GM19468 (cell line): ENCODE data around the gene YWHAG.
"Not testable (repeated sequence)": the region's sequence is repeated elsewhere in the genome, so short reads cannot be mapped to it uniquely, and the experiment has no call there.

ENCODE experiments used
- ATAC-seq: cut with Tn5 transposase; IDR thresholded peaks from one replicate; pipeline ENCODE4 v1.9.1; 2021; ENCODE audit warnings: mild to moderate bottlenecking, moderate library complexity, moderate number of reproducible peaks; ENCODE audit not compliant: unreplicated experiment; ENCODE audit errors: extremely low read depth

Gene YWHAG

DNA sequence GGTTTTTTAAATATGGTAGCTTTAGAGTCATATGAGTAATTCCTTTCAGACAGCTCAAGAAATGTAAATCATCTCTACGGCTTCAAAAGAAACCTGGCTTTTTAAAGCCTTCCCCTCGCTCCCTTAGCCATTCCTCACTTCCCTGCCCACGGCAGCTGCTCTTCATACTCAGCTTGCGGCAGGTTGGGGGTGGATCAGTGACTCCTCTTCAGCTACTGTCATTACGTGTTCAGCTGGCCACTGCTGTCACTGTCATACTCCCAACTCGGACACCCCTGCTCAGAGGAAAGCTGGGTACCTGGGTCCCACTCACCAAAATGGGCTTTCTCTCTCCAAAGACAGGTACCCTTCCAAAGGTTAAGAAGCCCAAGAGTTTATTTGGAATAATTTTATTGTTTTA lies 6.6 kb downstream of the YWHAG start:
- ATAC-seq: no peak

DNA sequence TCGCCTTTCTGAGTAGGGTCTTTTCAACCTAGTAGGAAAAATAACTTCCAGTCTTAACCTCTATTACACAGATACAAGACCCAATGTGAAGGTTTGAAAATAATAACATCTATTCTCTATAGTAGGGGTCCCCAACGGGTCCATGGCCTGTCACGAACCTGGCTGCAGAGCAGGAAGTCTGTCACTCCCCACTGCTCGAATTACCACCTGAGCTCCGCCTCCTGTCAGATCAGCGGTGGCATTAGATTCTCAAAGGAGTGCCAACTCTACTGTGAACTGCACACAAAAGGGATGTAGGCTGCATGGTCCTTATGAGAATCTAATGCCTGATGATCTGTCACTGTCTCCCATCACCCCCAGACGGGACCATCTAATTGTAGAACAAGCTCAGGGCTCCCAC lies 7.4 kb downstream of the YWHAG start:
- ATAC-seq: no peak

DNA sequence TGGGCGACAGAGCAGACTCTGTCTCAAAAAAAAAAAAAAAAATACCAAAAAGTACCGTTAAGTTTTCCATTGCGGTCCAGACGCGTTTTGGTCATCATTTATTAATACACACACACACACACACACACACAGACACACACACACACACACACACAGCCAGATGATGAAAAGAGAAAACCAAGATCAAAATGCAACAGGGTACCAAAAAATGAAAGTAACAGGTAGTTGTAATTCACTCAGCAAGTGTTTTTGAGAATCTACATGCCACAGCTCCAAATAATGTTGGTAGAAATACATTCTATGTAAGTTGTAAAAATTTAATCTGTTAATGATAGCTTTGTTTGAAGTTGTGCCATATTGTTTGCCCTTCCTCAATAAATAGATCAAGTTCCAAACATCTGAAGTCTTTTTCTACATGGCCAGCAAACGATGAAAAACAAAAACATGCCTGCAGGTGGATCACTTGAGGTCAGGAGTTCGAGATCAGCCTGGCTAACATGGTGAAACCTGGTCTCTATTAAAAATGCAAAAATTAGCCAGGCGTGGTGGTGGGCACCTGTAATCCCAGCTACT lies 9.4 kb downstream of the YWHAG start:
- ATAC-seq: no peak

DNA sequence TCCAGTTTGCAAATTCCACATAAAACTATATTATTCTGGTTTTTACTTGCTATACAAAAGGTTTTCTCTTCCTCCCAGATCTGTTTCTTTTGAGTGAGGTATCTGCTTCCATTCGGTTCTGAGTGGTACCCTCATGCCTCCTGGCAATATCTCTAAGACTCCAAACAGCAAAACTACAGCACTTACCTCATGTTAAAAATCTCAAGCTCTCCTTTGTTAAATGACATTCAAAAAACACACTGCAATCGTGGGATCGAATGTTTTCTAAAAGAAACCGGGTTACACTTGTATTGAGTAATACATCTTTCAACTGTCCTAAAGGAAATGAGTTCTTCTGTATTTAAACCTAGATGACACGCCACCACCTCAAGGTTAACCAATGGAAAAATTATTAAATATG lies 11.1 kb downstream of the YWHAG start:
- no peak for ATAC-seq

DNA sequence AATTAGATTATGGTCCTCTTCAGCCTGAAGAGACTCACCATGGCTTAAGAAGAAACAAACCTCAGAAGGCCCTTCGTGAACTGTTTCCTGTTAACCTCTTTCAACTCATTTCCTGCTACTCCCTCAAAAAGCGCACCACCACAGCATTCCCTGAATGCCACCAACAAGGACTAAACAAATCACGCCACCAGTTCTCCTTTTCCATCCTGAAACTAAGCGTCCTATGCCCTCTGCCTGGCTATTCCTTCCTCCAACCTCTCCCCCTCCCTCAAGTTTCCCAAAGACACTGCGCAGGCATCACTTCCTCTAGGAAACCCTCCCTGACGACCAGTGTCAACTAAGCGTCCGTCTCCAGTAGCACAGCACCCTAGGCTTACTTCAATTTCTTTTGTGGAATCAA lies 12.0 kb downstream of the YWHAG start:
- no peak for ATAC-seq

DNA sequence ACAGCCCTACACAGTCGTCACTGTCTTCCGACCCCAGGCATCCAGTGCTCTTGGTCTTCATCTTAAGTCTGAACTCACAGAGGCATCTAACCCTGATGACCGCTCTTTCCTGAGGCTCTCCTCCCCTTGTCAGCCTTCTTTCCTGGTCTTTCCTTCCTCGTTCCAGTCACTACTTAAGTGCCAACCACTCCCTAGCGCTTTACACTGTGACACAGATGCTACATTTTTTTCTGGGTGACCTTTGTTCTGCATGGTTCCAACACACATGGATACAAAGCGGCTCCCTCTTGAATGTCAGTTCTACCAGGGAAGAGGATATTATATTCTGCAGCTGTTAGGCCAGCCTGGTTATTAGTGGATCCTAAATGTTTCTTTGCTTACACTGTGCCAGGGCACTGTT lies 12.7 kb downstream of the YWHAG start:
- ATAC-seq: no peak

DNA sequence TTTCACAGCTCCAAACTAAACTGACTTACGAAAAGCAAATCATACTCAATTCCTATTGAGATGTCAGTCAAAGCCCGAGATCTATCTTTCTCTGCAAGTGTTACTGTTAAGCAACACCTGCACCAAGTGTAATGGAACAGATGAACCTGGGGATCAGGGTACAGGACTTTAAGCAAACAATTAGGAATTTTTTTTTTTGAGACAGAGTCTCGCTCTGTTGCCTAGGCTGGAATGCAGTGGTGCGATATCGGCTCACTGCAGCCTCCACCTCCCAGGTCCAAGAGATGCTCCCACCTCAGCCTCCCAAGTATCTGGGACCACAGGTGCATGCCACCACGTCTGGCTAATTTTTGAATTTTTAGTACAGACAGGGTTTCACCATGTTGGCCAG lies 14.9 kb downstream of the YWHAG start:
- ATAC-seq: no peak

DNA sequence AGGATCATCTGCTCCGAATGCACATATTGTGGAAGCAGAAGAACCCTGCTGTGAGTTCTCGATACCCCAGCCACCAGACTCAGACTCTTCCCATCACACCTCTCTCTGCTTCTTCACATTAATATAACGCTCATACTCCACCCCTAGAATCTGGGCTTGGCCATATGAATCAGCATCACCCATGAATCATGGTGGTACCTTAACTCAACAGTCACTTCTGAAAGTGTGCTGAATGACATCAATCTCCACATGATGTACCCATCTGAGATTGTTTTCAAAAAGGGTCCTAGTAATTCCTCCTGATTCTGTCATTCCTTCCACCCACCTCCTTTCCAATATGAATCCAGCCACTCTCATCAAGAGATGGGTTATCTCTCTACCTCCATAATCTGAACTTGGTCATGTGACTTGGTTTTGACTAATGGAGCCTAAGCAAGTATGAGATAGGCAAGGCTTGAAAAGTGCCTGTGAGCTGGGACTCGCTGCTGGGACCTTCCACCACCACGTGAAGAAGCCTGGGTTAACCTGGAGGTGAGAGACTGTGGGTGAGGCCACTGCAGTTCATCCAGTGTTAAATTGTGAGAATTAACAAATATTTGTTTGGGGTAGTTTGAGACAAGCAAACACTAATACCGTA lies 15.4 kb downstream of the YWHAG start:
- ATAC-seq: no peak

DNA sequence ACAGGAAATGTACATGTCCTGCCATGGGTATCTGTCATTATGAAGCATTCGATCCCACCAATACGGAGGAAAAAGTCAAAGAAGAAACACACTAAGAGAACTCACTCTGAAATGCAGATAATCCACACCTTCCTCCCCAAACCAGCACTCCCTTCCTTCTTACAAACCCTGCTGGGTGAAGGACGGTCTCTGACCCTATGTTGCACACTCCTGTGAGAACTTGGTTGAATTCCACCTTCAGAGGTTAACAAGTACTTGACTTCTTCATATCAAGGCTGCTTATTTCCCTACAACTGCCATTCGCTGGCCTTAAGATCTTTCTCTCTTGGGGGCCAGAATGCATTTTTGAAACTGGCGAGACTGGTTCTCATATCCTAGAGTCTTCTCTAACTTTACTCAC lies 16.6 kb downstream of the YWHAG start:
- ATAC-seq: no peak

DNA sequence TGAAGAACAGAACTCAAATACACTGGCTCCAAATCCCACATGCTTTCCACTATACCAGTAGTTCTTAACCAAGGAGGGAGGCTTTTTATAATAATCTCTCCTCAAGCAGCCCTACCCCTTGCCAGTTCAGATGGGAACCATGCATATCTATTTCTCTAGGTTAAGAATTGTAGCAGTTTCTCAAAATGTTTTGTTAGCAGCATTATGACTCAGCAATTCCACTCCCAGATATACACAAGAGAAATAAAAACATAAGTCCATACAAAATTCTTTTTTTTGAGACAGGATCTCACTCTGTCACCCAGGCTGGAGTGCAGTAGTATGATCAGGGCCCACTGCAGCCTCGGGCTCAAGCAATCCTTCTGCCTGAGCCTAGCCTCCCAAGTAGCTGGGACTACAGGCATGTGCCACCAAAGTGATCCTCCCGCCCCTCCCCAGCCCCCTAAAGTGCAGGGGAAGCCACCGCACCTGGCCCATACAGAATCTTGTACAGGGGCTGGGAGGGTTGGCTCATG lies 18.1 kb downstream of the YWHAG start:
- ATAC-seq: no peak

DNA sequence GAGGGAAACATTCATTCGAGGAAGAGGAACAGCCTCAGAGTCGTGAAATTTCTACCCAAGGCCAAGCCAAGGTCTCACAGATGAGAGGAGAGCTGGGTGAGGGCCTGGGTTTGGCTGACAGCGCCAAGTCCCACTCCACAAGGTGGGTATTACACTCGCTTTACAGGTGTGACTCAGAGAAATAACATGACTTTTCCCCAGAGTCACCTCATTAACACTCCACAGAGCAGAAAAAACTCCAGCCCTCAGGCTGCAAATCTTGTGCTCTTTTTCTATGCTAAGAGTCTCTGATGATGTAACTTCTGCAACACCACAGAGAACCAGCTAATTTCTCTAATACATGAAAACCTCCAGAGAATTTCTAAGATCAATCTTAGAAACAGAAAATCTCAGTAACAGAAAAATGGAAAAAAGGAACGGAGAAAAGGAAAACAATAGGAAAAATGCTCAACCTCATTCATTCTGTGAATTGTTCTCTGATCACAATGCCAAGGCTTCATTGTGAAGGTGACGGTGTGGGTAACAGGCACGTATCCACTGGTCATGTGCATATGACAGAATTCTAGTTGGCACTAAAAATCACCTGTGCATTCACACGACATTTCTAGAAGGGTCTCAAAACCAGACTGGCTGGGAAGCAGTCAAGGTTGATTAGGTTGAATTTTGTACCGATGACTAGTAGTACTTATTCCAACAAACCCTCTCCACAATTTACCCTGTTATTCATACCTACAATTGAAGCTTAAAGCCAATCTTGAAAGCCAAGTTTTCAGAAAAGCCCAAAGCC lies 20.3 kb downstream of the YWHAG start:
- no peak for ATAC-seq

DNA sequence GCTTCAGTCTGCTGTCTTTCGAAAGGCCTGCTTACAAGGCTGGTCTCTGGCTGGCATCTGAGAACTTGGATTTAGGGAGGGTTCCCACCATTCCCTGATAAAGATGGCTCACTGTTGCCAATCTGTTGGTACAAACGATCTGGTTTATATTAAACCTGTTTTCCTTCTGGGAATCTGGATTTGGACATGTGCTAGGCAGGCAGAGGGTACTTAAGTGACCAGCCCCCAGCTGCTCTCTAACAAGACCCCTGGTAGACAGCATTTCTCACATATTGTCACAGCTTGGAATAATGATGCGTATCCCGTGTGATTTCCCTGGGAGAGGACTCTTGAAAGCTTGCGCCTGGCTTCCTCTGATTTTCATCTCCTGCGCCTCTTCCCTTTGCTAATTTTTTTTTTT lies 21.6 kb downstream of the YWHAG start:
- no peak for ATAC-seq

DNA sequence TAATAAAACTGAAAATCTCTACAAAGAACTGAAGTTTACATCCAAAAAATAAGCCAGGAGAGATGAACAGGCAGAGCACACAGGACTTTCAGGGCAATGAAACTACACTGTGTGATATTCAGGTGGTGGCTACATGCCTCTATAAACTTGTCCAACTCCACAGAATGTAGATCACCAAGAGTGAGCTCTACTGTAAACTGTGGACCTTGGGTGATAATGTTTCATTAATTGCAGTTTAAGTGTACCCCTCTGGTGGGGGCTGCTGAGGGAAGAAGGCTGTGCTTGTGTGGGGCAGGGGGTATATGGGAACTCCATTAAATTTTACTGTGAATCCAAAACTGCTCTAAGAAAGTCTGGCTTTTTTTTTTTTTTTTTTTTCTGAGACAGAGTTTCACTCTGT lies 22.7 kb downstream of the YWHAG start:
- no peak for ATAC-seq

DNA sequence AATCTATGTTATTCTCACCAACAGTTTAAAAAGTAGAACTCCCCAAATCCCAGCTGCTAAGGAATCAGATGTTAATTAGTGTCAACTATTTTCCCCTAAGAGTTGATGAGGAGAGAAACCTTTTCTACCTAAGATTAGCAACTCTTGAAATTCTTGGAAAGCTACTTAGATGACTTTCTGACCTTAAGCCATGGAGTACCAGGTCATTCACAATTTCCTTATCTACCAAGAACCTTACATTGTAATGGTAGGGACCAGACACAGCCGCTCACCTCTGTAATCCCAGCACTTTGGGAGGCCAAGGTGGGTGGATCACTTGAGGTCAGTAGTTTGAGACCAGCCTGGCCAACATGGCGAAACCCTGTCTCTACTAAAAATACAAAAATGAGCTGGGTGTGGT lies 23.4 kb downstream of the YWHAG start:
- not testable (repeated sequence) for ATAC-seq

DNA sequence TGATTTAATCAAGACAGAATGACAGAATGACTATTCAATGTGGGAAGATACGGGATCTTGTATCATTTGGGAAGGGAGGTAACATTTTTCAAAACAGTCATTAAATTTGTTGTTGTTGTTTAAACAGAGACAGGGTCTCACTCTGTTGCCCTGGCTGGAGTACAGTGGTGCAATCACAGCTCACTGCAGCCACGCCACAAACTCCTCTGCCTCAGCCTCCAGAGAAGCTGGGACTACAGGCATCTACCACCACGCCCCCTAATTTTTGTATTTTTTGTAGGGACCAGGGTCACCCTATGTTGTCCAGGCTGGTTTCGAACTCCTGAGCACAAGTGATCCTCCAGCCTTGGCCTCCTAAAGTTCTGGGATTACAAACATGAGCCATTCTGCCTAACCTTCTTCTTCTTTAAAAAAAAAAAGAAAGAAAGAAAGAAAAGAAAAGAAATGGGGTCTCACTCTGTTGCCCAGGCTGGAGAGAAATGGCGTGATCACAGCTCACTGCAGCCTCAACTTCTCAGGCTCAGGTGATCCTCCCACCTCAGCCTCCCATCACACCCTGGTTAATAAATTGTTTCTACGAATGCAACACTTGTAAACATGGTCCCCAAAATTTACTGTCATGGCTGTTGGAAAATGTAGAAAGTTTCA lies 24.3 kb downstream of the YWHAG start:
- ATAC-seq: no peak

DNA sequence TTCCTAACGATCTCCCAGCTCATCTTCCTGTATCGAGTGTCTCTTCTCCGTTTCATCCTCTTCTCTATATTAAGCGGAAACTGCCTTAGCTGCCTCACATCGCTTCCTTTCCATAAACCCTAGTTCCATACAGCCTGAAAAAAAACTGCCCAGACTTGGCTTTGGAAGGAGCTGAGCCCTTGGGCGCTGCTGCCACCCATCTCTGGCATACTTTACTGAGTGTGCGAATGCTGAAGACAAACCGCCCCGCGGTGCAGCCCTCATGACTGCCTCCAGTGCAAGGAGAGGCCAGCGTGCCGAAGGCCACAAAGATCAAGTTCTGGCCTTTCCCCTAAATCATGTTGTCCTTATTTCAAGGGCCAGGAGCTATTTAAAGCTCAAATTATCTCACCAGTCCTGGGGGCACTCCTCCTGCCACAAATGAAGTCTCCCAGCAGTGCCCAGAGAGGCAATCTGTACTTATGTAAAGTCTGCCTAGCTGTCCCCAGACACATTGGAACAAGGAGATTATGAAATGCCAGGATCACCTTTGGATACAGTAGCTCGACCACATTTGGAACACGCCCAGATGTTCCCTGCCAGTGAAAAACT lies 25.2 kb downstream of the YWHAG start:
- no peak for ATAC-seq

DNA sequence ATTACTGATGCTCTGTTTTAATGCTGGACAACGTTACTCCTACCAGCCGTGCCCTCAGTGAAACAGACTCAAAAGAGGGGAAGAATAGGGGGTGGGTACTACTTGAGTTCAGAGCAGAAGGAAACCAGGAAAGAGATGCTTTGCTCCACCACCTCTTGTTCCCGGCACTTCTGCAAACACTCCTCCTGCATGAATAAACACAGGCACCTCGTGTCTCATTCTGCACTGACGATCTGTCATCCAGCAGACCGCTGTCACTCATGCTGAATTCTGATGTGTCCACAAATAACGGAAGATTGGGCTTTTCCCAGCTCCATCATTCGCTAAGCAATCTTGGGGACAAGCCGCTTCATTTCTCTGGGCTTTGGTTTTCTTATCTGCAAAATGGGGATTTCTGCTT lies 26.7 kb downstream of the YWHAG start:
- no peak for ATAC-seq

DNA sequence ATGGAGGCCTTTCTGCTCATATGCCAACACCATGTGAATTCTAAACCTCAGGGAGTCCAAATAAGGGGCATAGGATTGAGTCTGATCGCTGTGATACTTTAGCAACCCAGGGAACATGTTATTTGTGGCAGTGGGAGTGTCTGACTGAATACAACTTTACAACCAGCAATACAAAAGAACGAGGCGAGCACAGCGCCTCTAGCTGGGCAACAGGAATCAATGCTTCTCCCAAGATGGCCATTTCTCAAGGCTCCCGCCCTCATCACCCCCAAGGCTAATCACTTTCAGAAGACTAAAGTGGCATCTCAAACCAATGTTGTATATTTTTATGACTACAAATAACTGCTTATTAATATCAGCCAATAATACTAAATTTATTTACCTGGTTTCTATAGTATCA lies 28.1 kb downstream of the YWHAG start:
- ATAC-seq: no peak

DNA sequence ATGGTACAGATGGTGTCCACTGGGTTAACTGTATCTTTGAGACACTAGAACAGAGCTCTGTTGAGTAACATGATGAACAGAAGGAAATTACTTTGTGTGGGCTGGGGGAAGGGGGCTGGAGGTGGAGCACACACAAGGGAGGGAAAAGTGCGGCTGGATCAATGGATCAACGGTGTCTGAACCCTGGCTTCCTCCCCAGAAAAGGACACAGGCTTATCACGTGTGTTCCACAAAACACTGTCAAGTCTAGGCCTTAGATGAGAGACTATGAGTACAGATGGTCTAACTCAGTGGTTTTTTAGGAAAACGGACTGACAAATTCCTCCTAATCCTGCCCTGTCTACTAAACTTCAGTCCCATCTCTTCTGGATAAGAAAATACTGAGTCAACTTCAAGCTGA lies 28.5 kb downstream of the YWHAG start:
- ATAC-seq: no peak

DNA sequence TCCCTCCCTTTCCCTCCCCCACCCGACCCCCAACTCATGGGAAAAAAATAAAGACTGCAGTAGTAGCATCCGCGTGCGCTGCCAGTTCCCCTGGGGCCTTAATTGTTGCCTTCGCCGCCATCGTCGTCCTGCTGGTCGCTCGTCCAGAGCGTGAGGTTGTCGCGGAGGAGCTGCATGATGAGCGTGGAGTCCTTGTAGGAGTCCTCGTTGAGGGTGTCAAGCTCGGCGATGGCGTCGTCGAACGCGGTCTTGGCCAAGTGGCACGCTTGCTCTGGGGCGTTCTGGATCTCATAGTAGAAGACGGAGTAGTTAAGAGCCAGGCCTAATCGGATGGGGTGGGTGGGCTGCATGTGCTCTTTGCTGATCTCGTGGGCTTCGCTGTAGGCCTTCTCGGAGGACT lies 29.3 kb downstream of the YWHAG start:
- ATAC-seq: no peak

DNA sequence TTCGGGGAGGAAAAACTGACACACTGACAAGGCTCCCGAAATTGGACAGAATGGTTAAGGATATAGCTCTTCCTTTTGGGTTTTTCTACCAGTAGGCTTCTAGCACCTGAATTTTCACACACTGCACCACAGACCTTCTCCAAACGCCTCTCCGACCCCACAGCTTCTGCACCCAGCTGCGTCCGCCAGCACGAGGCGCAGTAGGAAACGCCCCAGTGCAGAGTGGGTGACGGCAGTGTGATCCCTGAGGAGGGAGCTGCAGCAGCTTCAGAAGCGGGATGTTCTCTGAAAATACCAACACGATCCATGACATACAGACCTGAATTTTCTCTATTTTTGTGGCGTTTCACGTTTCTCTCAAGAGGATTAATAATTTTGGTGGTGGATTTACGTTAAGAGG lies 30.4 kb downstream of the YWHAG start:
- no peak for ATAC-seq
